Measurements from ENCODE around the gene OBSCN. TPM values are rescaled to one million over a fixed set of nuclear protein-coding genes. Genes with fewer than 3 reads are reported as not detected.

The OBSCN gene
- total RNA-seq, 1 donor from 2014 or later = 15.2 TPM

- DNase-seq (ENCODE audit: extremely low spot score, unreplicated experiment) = no peak
Observed at GRCh38 chr1:228352677-228353481, 145.0 kb downstream of the OBSCN start.

GRCh38 chr1:228353601-228354371, 145.9 kb downstream of the OBSCN start:
- no peak overlapping the region for H3K4me3 Mint-ChIP-seq (ENCODE audit: unreplicated experiment)
- H3K4me1 Mint-ChIP-seq (ENCODE audit: unreplicated experiment) = no peaks in the 10 kb centered on the region
- H3K36me3 Mint-ChIP-seq (ENCODE audit: unreplicated experiment) = no peaks in the 10 kb centered on the region
- H3K27me3 Mint-ChIP-seq (ENCODE audit: unreplicated experiment) = no peaks in the 10 kb centered on the region
- no peak for DNase-seq (ENCODE audit: extremely low spot score, unreplicated experiment)
- H3K9me3 Mint-ChIP-seq (ENCODE audit: unreplicated experiment) = no peaks in the 10 kb centered on the region
- H3K27ac Mint-ChIP-seq (ENCODE audit: unreplicated experiment) = no peak overlapping the region
- no peak for TF ChIP-seq CTCF (IDR thresholded peaks at IDR 0.05)

More at GRCh38 chr1:228352677-228353481, 145.0 kb downstream of the OBSCN start:
- H3K4me3 Mint-ChIP-seq (ENCODE audit: unreplicated experiment) = no peak overlapping the region
- H3K4me1 Mint-ChIP-seq (ENCODE audit: unreplicated experiment) = no peaks in the 10 kb centered on the region
- H3K9me3 Mint-ChIP-seq (ENCODE audit: unreplicated experiment) = no peaks in the 10 kb centered on the region
- H3K27me3 Mint-ChIP-seq (ENCODE audit: unreplicated experiment) = no peaks in the 10 kb centered on the region
- H3K27ac Mint-ChIP-seq (ENCODE audit: unreplicated experiment) = no peak overlapping the region
- no peaks in the 10 kb centered on the region for H3K36me3 Mint-ChIP-seq (ENCODE audit: unreplicated experiment)
- TF ChIP-seq CTCF (IDR thresholded peaks at IDR 0.05) = no peak

- H3K9me3 Mint-ChIP-seq (ENCODE audit: unreplicated experiment) = no peaks in the 10 kb centered on the region
- no peak overlapping the region for H3K27ac Mint-ChIP-seq (ENCODE audit: unreplicated experiment)
- DNase-seq (ENCODE audit: extremely low spot score, unreplicated experiment) = no peak
- H3K36me3 Mint-ChIP-seq (ENCODE audit: unreplicated experiment) = no peaks in the 10 kb centered on the region
- no peaks in the 10 kb centered on the region for H3K27me3 Mint-ChIP-seq (ENCODE audit: unreplicated experiment)
- no peak for TF ChIP-seq CTCF (IDR thresholded peaks at IDR 0.05)
- H3K4me3 Mint-ChIP-seq (ENCODE audit: unreplicated experiment) = no peak overlapping the region
- H3K4me1 Mint-ChIP-seq (ENCODE audit: unreplicated experiment) = no peaks in the 10 kb centered on the region
Observed at GRCh38 chr1:228354390-228355320, 146.8 kb downstream of the OBSCN start.

- H3K27ac Mint-ChIP-seq (ENCODE audit: unreplicated experiment) = no peak overlapping the region
- H3K9me3 Mint-ChIP-seq (ENCODE audit: unreplicated experiment) = no peaks in the 10 kb centered on the region
- no peaks in the 10 kb centered on the region for H3K36me3 Mint-ChIP-seq (ENCODE audit: unreplicated experiment)
- peaks cover 7% of the 10 kb centered on the region for H3K4me1 Mint-ChIP-seq (ENCODE audit: unreplicated experiment)
- no peak for TF ChIP-seq CTCF (IDR thresholded peaks at IDR 0.05)
- no peaks in the 10 kb centered on the region for H3K27me3 Mint-ChIP-seq (ENCODE audit: unreplicated experiment)
- no peak for DNase-seq (ENCODE audit: extremely low spot score, unreplicated experiment)
- H3K4me3 Mint-ChIP-seq (ENCODE audit: unreplicated experiment) = no peak overlapping the region
Observed at GRCh38 chr1:228356897-228357680, 149.2 kb downstream of the OBSCN start.
